ENCODE measurements around the gene SIPA1L3. TPM values are rescaled to one million over a fixed set of nuclear protein-coding genes. Genes with fewer than 3 reads are reported as not detected.
A peak's percentile ranks its signal among the peaks of the same experiment; 100 is the strongest.

Gene SIPA1L3
- total and polyA plus RNA-seq, 2 experiments from 2014 or later: 13.7 to 23.3 TPM

DNA sequence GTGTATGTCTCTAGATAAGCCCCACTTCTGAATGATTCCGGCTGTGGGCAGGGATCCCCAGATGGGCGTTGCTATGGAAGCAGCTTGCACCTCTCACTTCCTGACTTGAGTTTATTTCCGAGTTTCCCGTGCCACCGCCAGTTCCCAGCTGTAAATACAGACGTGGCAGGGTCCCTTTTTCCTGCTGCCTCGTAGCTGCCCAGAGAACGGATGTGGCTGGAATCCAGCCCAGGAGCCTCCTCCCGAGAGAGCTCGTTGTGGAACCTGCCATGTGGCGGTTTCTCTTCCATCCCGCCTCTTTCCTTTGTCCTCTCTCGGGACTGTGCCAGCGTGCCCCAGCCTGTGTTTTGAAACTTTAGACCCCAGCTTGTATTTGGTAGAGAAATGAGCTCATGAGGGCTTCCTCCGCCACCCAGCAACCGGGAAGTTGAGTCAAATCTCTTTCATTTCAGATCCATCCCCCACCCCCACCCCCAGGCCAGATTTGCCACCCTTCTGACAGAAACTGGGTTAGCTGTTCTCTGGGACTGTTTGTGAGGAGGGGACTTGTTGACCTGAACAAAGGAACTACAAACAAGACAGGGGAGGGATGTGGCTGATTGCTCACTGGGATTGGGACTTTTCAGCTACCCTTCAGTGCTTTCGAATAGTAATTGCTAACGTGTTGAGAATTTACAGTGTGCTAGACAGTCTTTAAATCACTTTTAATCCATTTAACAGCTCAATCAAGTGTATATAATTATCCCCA lies 96.6 kb downstream of the SIPA1L3 start:
- peak overlapping the region; percentile 12 for H2AFZ ChIP-seq

GRCh38 chr19:38004186-38004520 lies 97.1 kb downstream of the SIPA1L3 start:
- no peak overlapping the region for H3K4me3 ChIP-seq
- TF ChIP-seq, protein P1, sequence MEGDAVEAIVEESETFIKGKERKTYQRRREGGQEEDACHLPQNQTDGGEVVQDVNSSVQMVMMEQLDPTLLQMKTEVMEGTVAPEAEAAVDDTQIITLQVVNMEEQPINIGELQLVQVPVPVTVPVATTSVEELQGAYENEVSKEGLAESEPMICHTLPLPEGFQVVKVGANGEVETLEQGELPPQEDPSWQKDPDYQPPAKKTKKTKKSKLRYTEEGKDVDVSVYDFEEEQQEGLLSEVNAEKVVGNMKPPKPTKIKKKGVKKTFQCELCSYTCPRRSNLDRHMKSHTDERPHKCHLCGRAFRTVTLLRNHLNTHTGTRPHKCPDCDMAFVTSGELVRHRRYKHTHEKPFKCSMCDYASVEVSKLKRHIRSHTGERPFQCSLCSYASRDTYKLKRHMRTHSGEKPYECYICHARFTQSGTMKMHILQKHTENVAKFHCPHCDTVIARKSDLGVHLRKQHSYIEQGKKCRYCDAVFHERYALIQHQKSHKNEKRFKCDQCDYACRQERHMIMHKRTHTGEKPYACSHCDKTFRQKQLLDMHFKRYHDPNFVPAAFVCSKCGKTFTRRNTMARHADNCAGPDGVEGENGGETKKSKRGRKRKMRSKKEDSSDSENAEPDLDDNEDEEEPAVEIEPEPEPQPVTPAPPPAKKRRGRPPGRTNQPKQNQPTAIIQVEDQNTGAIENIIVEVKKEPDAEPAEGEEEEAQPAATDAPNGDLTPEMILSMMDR (IDR thresholded peaks at IDR 0.05; ENCODE audit: poor library complexity): no peak
- TF ChIP-seq EZH2phosphoT487 (IDR thresholded peaks at IDR 0.05; ENCODE audit: low read depth, severe bottlenecking, unreplicated experiment) (no peak), EZH2 (IDR thresholded peaks at IDR 0.05; ENCODE audit: borderline replicate concordance) (no peak)

More for the DNA sequence above, 96.6 kb downstream of the SIPA1L3 start:
- Histone ChIP-seq H3K79me2 (peaks cover 37% of the 10 kb centered on the region), H3K9me3 (ENCODE audit: low read depth) (no peaks in the 10 kb centered on the region), H3K4me1 (ENCODE audit: insufficient read depth) (peaks cover 19% of the 10 kb centered on the region), H3K9me2 (replicated peaks; ENCODE audit: insufficient read depth) (no peaks in the 10 kb centered on the region), H3K27ac (peak overlapping the region; percentile 93), H3K36me3 (replicated peaks; ENCODE audit: insufficient read depth, low read depth) (no peaks in the 10 kb centered on the region), H3K4me2 (peak overlapping the region; percentile 69), H4K20me1 (ENCODE audit: insufficient read depth, poor library complexity, severe bottlenecking) (no peaks in the 10 kb centered on the region), H3K27me3 (no peaks in the 10 kb centered on the region), H3K4me3 (no peak overlapping the region)
- peak; percentile 78 for DNase-seq (ENCODE audit: low spot score)
- 19% methylated on average over 18 of the region's 18 CpGs for WGBS (ENCODE audit: low lambda C conversion rate, missing lambda C conversion rate)
- TF ChIP-seq EZH2 (IDR thresholded peaks at IDR 0.05; ENCODE audit: borderline replicate concordance): no peak
- TF ChIP-seq, protein P1 (IDR thresholded peaks at IDR 0.05; ENCODE audit: poor library complexity): no peak

DNA sequence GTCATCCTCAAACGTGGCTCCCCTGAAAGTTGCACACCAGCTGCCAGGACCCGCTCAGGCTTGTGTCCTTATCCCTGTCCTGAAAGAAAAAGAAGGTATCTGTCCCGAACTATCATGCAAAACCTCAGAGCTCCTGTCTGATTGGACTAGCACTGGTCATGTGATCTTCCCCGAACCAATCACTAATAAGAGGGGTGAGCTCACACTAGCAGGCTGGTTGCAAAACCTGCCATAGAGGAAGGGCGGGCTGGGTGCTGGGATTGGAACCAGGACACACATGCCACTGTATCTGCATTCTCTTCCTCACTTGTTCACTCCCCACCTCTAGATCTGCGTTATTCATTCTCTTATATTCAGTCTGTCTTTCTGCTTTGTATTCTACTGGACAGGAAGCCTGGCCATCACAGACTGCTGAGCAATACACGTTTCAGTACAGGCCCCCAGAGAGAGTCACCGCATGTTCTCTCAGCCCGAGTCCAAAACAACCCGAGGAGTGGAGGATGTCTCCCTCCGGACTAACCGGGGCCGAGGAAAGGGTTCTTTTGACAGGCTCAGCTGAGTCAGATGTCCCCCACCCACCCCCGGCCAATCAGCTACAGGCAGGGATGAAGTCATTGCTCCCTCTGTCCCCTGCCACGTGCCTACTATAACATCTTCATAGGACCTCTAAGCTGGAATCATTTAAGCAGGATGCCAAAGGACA lies 97.7 kb downstream of the SIPA1L3 start:
- Histone ChIP-seq H3K36me3 (replicated peaks; ENCODE audit: insufficient read depth, low read depth) (no peaks in the 10 kb centered on the region), H3K4me3 (no peak overlapping the region), H3K9me2 (replicated peaks; ENCODE audit: insufficient read depth) (no peaks in the 10 kb centered on the region), H3K79me2 (peaks cover 41% of the 10 kb centered on the region), H4K20me1 (ENCODE audit: insufficient read depth, poor library complexity, severe bottlenecking) (no peaks in the 10 kb centered on the region), H3K27me3 (no peaks in the 10 kb centered on the region), H3K9me3 (ENCODE audit: low read depth) (no peaks in the 10 kb centered on the region), H3K4me1 (ENCODE audit: insufficient read depth) (peaks cover 19% of the 10 kb centered on the region), H2AFZ (no peak overlapping the region), H3K27ac (peak overlapping the region; percentile 93), H3K4me2 (peak overlapping the region; percentile 69)
- peak; percentile 89 for DNase-seq (ENCODE audit: low spot score)
- TF ChIP-seq, protein P1 (IDR thresholded peaks at IDR 0.05; ENCODE audit: poor library complexity): no peak
- TF ChIP-seq EZH2 (IDR thresholded peaks at IDR 0.05; ENCODE audit: borderline replicate concordance) (no peak), EZH2phosphoT487 (IDR thresholded peaks at IDR 0.05; ENCODE audit: low read depth, severe bottlenecking, unreplicated experiment) (no peak)
- WGBS (ENCODE audit: low lambda C conversion rate, missing lambda C conversion rate): 41% methylated on average over 15 of the region's 15 CpGs

More at GRCh38 chr19:38004186-38004520, 97.1 kb downstream of the SIPA1L3 start:
- peak overlapping the region; percentile 93 for H3K27ac ChIP-seq
- no peak for DNase-seq (ENCODE audit: low spot score)
- H3K4me1 ChIP-seq (ENCODE audit: insufficient read depth): peaks cover 19% of the 10 kb centered on the region
- 52% methylated on average over 3 of the region's 3 CpGs for WGBS (ENCODE audit: low lambda C conversion rate, missing lambda C conversion rate)
- H3K9me3 ChIP-seq (ENCODE audit: low read depth): no peaks in the 10 kb centered on the region
- peak overlapping the region; percentile 69 for H3K4me2 ChIP-seq
- peaks cover 41% of the 10 kb centered on the region for H3K79me2 ChIP-seq
- H3K36me3 ChIP-seq (replicated peaks; ENCODE audit: insufficient read depth, low read depth): no peaks in the 10 kb centered on the region
- no peaks in the 10 kb centered on the region for H4K20me1 ChIP-seq (ENCODE audit: insufficient read depth, poor library complexity, severe bottlenecking)
- no peaks in the 10 kb centered on the region for H3K9me2 ChIP-seq (replicated peaks; ENCODE audit: insufficient read depth)
- no peaks in the 10 kb centered on the region for H3K27me3 ChIP-seq
- H2AFZ ChIP-seq: no peak overlapping the region
